ENCODE measurements around the gene LCN6. TPM values are rescaled to one million over a fixed set of nuclear protein-coding genes. Genes with fewer than 3 reads are reported as not detected.
A peak's percentile ranks its signal among the peaks of the same experiment; 100 is the strongest.

The LCN6 gene
- total and polyA plus RNA-seq, 9 of the 15 experiments (the other 6 are each of a cell fraction or from before 2014, with no cell fraction given): 0.10 to 0.45 (median 0.37) TPM; not detected in 5

DNA sequence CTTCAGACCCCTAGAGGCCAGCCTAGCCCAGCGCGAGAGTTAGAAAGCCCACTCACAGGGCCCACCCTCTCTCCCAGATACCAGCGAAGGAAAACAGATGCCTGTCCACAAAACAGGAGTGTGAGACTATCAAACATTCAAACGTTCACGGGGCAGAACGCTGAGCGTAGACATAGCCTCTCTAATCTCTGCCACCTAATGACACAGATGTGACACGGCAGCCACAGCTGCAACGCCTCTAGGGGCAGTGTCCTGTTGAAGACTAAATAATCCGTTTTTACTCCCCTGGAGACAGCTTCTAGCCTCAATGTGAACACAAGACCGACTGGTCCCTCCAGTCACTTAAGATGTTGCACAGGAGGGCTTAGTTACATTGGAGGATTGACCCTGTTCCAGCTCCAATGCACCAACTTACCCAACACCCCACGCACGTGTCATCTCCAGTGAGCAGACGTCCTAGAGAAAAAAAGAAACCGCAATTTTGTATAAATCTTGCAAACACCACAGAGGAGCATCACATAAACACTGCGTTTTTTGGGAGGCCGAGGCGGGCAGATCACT is 21.6 kb downstream of the LCN6 start (continued):
- TF ChIP-seq, protein P1, sequence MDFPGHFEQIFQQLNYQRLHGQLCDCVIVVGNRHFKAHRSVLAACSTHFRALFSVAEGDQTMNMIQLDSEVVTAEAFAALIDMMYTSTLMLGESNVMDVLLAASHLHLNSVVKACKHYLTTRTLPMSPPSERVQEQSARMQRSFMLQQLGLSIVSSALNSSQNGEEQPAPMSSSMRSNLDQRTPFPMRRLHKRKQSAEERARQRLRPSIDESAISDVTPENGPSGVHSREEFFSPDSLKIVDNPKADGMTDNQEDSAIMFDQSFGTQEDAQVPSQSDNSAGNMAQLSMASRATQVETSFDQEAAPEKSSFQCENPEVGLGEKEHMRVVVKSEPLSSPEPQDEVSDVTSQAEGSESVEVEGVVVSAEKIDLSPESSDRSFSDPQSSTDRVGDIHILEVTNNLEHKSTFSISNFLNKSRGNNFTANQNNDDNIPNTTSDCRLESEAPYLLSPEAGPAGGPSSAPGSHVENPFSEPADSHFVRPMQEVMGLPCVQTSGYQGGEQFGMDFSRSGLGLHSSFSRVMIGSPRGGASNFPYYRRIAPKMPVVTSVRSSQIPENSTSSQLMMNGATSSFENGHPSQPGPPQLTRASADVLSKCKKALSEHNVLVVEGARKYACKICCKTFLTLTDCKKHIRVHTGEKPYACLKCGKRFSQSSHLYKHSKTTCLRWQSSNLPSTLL (IDR thresholded peaks at IDR 0.05): no peak
- TF ChIP-seq XRCC3 (IDR thresholded peaks at IDR 0.05) (no peak), ZNF347 (CRISPR knock-in tag; IDR thresholded peaks at IDR 0.05; ENCODE audit: low read depth) (no peak), ZNF561 (CRISPR knock-in tag; conservative IDR thresholded peaks at IDR 0.05) (no peak), ILK (tag; IDR thresholded peaks at IDR 0.05; ENCODE audit: borderline replicate concordance, low read depth) (no peak), ZNF41 (CRISPR knock-in tag; conservative IDR thresholded peaks at IDR 0.05) (no peak), RBM15 (IDR thresholded peaks at IDR 0.05; ENCODE audit: insufficient read depth, low read length) (no peak), ZBTB9 (CRISPR knock-in tag; IDR thresholded peaks at IDR 0.05) (peak; percentile 73), MED1 (CRISPR knock-in tag; IDR thresholded peaks at IDR 0.05; ENCODE audit: borderline replicate concordance) (no peak), KLF13 (tag; IDR thresholded peaks at IDR 0.05; ENCODE audit: borderline replicate concordance, low read depth) (no peak), SAFB2 (IDR thresholded peaks at IDR 0.05; ENCODE audit: borderline replicate concordance, low read depth, low read length, severe bottlenecking) (no peak), NR2C1 (IDR thresholded peaks at IDR 0.05) (no peak), NR2C1 (tag; IDR thresholded peaks at IDR 0.05) (no peak), KLF10 (CRISPR knock-in tag; IDR thresholded peaks at IDR 0.05) (no peak), FOXA1 (IDR thresholded peaks at IDR 0.05; ENCODE audit: borderline replicate concordance) (no peak), KDM5B (IDR thresholded peaks at IDR 0.05; ENCODE audit: insufficient replicate concordance, low read depth, low read length) (peak; percentile 5), MXD1 (CRISPR knock-in tag; IDR thresholded peaks at IDR 0.05; ENCODE audit: borderline replicate concordance, poor library complexity, severe bottlenecking) (no peak)
- TF ChIP-seq, protein P2, sequence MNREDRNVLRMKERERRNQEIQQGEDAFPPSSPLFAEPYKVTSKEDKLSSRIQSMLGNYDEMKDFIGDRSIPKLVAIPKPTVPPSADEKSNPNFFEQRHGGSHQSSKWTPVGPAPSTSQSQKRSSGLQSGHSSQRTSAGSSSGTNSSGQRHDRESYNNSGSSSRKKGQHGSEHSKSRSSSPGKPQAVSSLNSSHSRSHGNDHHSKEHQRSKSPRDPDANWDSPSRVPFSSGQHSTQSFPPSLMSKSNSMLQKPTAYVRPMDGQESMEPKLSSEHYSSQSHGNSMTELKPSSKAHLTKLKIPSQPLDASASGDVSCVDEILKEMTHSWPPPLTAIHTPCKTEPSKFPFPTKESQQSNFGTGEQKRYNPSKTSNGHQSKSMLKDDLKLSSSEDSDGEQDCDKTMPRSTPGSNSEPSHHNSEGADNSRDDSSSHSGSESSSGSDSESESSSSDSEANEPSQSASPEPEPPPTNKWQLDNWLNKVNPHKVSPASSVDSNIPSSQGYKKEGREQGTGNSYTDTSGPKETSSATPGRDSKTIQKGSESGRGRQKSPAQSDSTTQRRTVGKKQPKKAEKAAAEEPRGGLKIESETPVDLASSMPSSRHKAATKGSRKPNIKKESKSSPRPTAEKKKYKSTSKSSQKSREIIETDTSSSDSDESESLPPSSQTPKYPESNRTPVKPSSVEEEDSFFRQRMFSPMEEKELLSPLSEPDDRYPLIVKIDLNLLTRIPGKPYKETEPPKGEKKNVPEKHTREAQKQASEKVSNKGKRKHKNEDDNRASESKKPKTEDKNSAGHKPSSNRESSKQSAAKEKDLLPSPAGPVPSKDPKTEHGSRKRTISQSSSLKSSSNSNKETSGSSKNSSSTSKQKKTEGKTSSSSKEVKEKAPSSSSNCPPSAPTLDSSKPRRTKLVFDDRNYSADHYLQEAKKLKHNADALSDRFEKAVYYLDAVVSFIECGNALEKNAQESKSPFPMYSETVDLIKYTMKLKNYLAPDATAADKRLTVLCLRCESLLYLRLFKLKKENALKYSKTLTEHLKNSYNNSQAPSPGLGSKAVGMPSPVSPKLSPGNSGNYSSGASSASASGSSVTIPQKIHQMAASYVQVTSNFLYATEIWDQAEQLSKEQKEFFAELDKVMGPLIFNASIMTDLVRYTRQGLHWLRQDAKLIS (CRISPR knock-in tag; IDR thresholded peaks at IDR 0.05): 0 out of 2 replicates have a peak, but pooled peaks have one; percentile 35
- TF ChIP-seq, protein P3, sequence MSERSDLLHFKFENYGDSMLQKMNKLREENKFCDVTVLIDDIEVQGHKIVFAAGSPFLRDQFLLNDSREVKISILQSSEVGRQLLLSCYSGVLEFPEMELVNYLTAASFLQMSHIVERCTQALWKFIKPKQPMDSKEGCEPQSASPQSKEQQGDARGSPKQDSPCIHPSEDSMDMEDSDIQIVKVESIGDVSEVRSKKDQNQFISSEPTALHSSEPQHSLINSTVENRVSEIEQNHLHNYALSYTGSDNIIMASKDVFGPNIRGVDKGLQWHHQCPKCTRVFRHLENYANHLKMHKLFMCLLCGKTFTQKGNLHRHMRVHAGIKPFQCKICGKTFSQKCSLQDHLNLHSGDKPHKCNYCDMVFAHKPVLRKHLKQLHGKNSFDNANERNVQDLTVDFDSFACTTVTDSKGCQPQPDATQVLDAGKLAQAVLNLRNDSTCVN (CRISPR knock-in tag; IDR thresholded peaks at IDR 0.05): no peak; the same call in 1 of the 2 replicates

Data from K562 (cell line).